Liver (tissue), 9 donors: Measurements from ENCODE around the gene SIRT4. TPM values are rescaled to one million over a fixed set of nuclear protein-coding genes. Genes with fewer than 3 reads are reported as not detected.

Source experiments
- DNase-seq: peaks from one replicate; pipeline ENCODE4 v3.0.0-alpha.2; 2017; ENCODE audit warnings: low spot score
- H3K27ac ChIP-seq, 2 donors: one replicate each; pipeline ENCODE4 v1.7.0; 2013; ENCODE audit warnings: inconsistent platforms in 2 of 2, low read length in 2 of 2, control low read depth in 1 of 2, low read depth in 1 of 2, mild to moderate bottlenecking in 1 of 2
- H3K27me3 ChIP-seq, 4 donors: one replicate each; pipeline versions ENCODE4 v1.6.1 to v1.7.0; 2013; ENCODE audit warnings: low read length in 3 of 4, inconsistent platforms in 1 of 4, mild to moderate bottlenecking in 1 of 4, moderate library complexity in 1 of 4; ENCODE audit not compliant: control insufficient read depth in 4 of 4, insufficient read depth in 4 of 4
- H3K36me3 ChIP-seq, 4 donors: one replicate each; pipeline versions ENCODE4 v1.6.1 to v1.7.0; 2013; ENCODE audit warnings: low read length in 3 of 4, mild to moderate bottlenecking in 3 of 4, low read depth in 1 of 4, moderate library complexity in 1 of 4; ENCODE audit not compliant: control insufficient read depth in 4 of 4, insufficient read depth in 3 of 4
- H3K4me1 ChIP-seq, 4 donors: one replicate each; pipeline versions ENCODE4 v1.6.1 to v1.7.0; 2013; ENCODE audit warnings: low read length in 3 of 4, mild to moderate bottlenecking in 3 of 4, moderate library complexity in 1 of 4; ENCODE audit not compliant: control insufficient read depth in 4 of 4, insufficient read depth in 4 of 4
- H3K4me3 ChIP-seq, 3 donors: one replicate each; pipeline versions ENCODE4 v1.6.1 to v1.7.0; 2013; ENCODE audit warnings: low read length in 3 of 3, control low read depth in 1 of 3, low read depth in 1 of 3, mild to moderate bottlenecking in 1 of 3
- H3K9ac ChIP-seq, 2 donors: one replicate each; pipeline ENCODE4 v1.7.0; 2013; ENCODE audit warnings: low read length in 2 of 2, mild to moderate bottlenecking in 2 of 2, moderate library complexity in 2 of 2, control low read depth in 1 of 2, low read depth in 1 of 2
- H3K9me3 ChIP-seq, 4 donors: one replicate each; pipeline versions ENCODE4 v1.6.1 to v1.7.0; 2013; ENCODE audit warnings: low read length in 3 of 4; ENCODE audit not compliant: control insufficient read depth in 4 of 4
- CTCF ChIP-seq: fragments of 150-350 bp; IDR thresholded peaks from 2 replicates; pipeline ENCODE4 v1.5.1; 2017; ENCODE audit warnings: improper control_type of control experiment, low read depth, low read length; ENCODE audit not compliant: missing input control
- FOXA1 ChIP-seq: IDR thresholded peaks from 2 replicates; pipeline ENCODE4 v1.6.1; 2016; ENCODE audit warnings: antibody characterized with exemption
- HNF4A ChIP-seq, 2 donors: conservative IDR thresholded peaks; 2 replicates each; pipeline ENCODE4 v1.6.1; 2016; ENCODE audit warnings: antibody characterized with exemption in 2 of 2, mild to moderate bottlenecking in 2 of 2
- HNF4G ChIP-seq: IDR thresholded peaks from 2 replicates; pipeline ENCODE4 v1.6.1; 2016; ENCODE audit warnings: antibody characterized with exemption
- JUND ChIP-seq, 2 donors: IDR thresholded peaks; 2 replicates each; pipeline ENCODE4 v1.6.1; 2016; ENCODE audit warnings: antibody characterized with exemption in 2 of 2
- MAX ChIP-seq: IDR thresholded peaks from 2 replicates; pipeline ENCODE4 v1.6.1; 2016; ENCODE audit warnings: antibody characterized with exemption
- RAD21 ChIP-seq, 2 donors: IDR thresholded peaks; 2 replicates each; pipeline ENCODE4 v1.6.1; 2016; ENCODE audit warnings: antibody characterized with exemption in 2 of 2, mild to moderate bottlenecking in 2 of 2
- RXRA ChIP-seq, 2 donors: IDR thresholded peaks; 2 replicates each; pipeline ENCODE4 v1.6.1; 2017 to 2018; ENCODE audit warnings: antibody characterized with exemption in 2 of 2, mild to moderate bottlenecking in 1 of 2
- SP1 ChIP-seq: IDR thresholded peaks from 2 replicates; pipeline ENCODE4 v1.6.1; 2018; ENCODE audit warnings: antibody characterized with exemption, mild to moderate bottlenecking
- YY1 ChIP-seq: IDR thresholded peaks from 2 replicates; pipeline ENCODE4 v1.6.1; 2016; ENCODE audit warnings: antibody characterized with exemption, mild to moderate bottlenecking
- ZBTB33 ChIP-seq: IDR thresholded peaks from 2 replicates; pipeline ENCODE4 v1.6.1; 2016; ENCODE audit warnings: antibody characterized with exemption
- WGBS: extraction: QIAGEN DNeasy Blood & Tissue Kit; methylation state at CpG from one replicate; pipeline ENCODE4 v1.1.7; 2013; 5-methylcytosine and 5-hydroxymethylcytosine counted together
- polyA plus RNA-seq, 2 donors: library from polyadenylated mRNA; stranded (reverse) in 1 of 2; unstranded in 1 of 2; fragments of 200-250 nt in 1 of 2; fragments of >200 nt in 1 of 2; fragmentation: Nextera tagmentation in 1 of 2; extraction: Ambion mirVana in 1 of 2; gene quantifications; one replicate each; pipeline versions ENCODE4 v1.2.1 to v1.2.3, GENCODE V29; 2013 to 2015
- total RNA-seq, 2 donors: library from RNA; depleted of rRNA; stranded (reverse); fragments of >200 nt; gene quantifications; one replicate each; pipeline ENCODE4 v1.2.3, GENCODE V29; 2014
- donor health status: healthy.
- donor health status: healthy.
- donor health status: healthy.
- donor health status: healthy.
- donor health status: healthy.

SIRT4 gene
- total and polyA plus RNA-seq, 4 donors: 1.6 to 4.2 (median 1.9) TPM

- H3K9ac ChIP-seq: no peak overlapping the region
- DNase-seq: no peak
- H3K27me3 ChIP-seq: no peaks in the 10 kb centered on the region
- 89% methylated on average over 5 of the region's 5 CpGs for WGBS
- H3K9me3 ChIP-seq: no peaks in the 10 kb centered on the region
- H3K36me3 ChIP-seq: no peaks in the 10 kb centered on the region
- no peak overlapping the region for H3K27ac ChIP-seq
- no peak for TF ChIP-seq JUND (IDR thresholded peaks at IDR 0.05)
- no peak for TF ChIP-seq RXRA (IDR thresholded peaks at IDR 0.05)
- no peak for TF ChIP-seq ZBTB33
- no peak for TF ChIP-seq MAX
- TF ChIP-seq RAD21 (IDR thresholded peaks at IDR 0.05): no peak
- TF ChIP-seq FOXA1: no peak
- TF ChIP-seq YY1: no peak
- no peak for TF ChIP-seq CTCF
- no peak for TF ChIP-seq HNF4A (conservative IDR thresholded peaks at IDR 0.05)
- H3K4me3 ChIP-seq: no peak overlapping the region
- H3K4me1 ChIP-seq: peaks cover 4 to 20% (median 13%) of the 10 kb centered on the region in 4 donors
These were observed 50.0 kb downstream of the SIRT4 start for GRCh38 chr12:120352117-120352516.

- H3K4me1 ChIP-seq: peaks cover 4 to 20% (median 13%) of the 10 kb centered on the region in 4 donors
- no peak overlapping the region for H3K4me3 ChIP-seq
- H3K27ac ChIP-seq: no peak overlapping the region
- TF ChIP-seq HNF4G (no peak), CTCF (no peak), SP1 (no peak), YY1 (no peak)
- DNase-seq: no peak
- WGBS: 94% methylated on average over 6 of the region's 6 CpGs
- H3K9ac ChIP-seq: no peak overlapping the region
- no peaks in the 10 kb centered on the region for H3K36me3 ChIP-seq
- no peaks in the 10 kb centered on the region for H3K9me3 ChIP-seq
- no peaks in the 10 kb centered on the region for H3K27me3 ChIP-seq
These were observed 51.0 kb downstream of the SIRT4 start for GRCh38 chr12:120353136-120353535.
